GM23338 (cell line): Measurements from ENCODE around the gene ADAMTS14.

Source experiments
- CREB1 ChIP-seq: fragments of 250-450 bp; sonication (Bioruptor Pico); IDR thresholded peaks from 2 replicates; pipeline ENCODE4 v1.5.0; 2020; ENCODE audit warnings: low read depth, mild to moderate bottlenecking, moderate library complexity
- EZH2 ChIP-seq: fragments of 200-600 bp; sonication (generic); IDR thresholded peaks from one replicate; pipeline ENCODE4 v1.8.0; 2017; ENCODE audit warnings: antibody characterized with exemption, mild to moderate bottlenecking, low read depth; ENCODE audit not compliant: unreplicated experiment
- EZH2phosphoT487 ChIP-seq: fragments of 200-600 bp; sonication (generic); IDR thresholded peaks from one replicate; pipeline ENCODE4 v1.8.1; 2018; ENCODE audit warnings: antibody characterized with exemption; ENCODE audit not compliant: unreplicated experiment
- JUNB ChIP-seq: IDR thresholded peaks from one replicate; pipeline ENCODE4 v1.6.1; 2016; ENCODE audit warnings: antibody characterized with exemption; ENCODE audit not compliant: unreplicated experiment
- NANOG ChIP-seq: IDR thresholded peaks from 2 replicates; pipeline ENCODE4 v1.6.1; 2016; ENCODE audit warnings: antibody characterized with exemption, borderline replicate concordance
- POLR2AphosphoS5 ChIP-seq: IDR thresholded peaks from 2 replicates; pipeline ENCODE4 v1.6.1; 2016; ENCODE audit warnings: antibody characterized with exemption, low read depth
- STAT1 ChIP-seq: IDR thresholded peaks from one replicate; pipeline ENCODE4 v1.6.1; 2016; ENCODE audit warnings: antibody characterized with exemption; ENCODE audit not compliant: unreplicated experiment
- ZNF114 ChIP-seq: fragments of 250-450 bp; sonication (Bioruptor Pico); IDR thresholded peaks from 2 replicates; pipeline ENCODE4 v1.5.0; 2020; ENCODE audit warnings: mild to moderate bottlenecking, moderate library complexity
- ZNF331 ChIP-seq: fragments of 250-450 bp; sonication (Bioruptor Pico); IDR thresholded peaks from 2 replicates; pipeline ENCODE4 v1.5.0; 2020; ENCODE audit warnings: low read depth, mild to moderate bottlenecking, moderate library complexity
- TF ChIP-seq, protein P1 (sequence below), 2 experiments: fragments of 200-600 bp in 1 of 2; sonication (generic) in 1 of 2; conservative IDR thresholded peaks; 2 replicates each; pipeline versions ENCODE4 v1.5.1 to v1.6.1; 2016 to 2017; ENCODE audit warnings: antibody characterized with exemption in 2 of 2, low read depth in 2 of 2, mild to moderate bottlenecking in 2 of 2, moderate library complexity in 1 of 2
- TF ChIP-seq, protein P2 (sequence below): IDR thresholded peaks from one replicate; pipeline ENCODE4 v1.6.1; 2018; ENCODE audit warnings: antibody characterized with exemption; ENCODE audit not compliant: unreplicated experiment
- TF ChIP-seq, protein P3 (sequence below): IDR thresholded peaks from 2 replicates; pipeline ENCODE4 v1.6.1; 2016; ENCODE audit warnings: antibody characterized with exemption

DNA sequence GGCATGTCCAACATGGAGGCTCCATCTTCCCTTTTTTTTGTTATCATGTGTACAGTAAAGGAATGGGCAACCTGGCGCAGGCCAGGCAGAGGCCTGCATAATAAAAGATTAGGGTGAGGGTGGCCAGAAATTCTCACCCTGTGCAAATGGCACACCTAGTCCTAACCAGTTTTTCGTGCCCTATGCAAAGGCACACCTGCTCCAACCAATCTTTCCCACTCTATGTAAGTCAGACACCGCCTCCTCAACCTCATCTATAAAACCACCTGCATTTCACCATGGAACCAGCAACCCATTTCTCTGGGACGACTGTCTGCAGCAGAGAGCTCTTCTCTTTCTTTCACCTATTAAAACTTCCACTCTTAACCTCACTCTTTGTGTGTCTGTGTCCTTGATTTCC is 96.8 kb downstream of the ADAMTS14 start:
- TF ChIP-seq, protein P1, sequence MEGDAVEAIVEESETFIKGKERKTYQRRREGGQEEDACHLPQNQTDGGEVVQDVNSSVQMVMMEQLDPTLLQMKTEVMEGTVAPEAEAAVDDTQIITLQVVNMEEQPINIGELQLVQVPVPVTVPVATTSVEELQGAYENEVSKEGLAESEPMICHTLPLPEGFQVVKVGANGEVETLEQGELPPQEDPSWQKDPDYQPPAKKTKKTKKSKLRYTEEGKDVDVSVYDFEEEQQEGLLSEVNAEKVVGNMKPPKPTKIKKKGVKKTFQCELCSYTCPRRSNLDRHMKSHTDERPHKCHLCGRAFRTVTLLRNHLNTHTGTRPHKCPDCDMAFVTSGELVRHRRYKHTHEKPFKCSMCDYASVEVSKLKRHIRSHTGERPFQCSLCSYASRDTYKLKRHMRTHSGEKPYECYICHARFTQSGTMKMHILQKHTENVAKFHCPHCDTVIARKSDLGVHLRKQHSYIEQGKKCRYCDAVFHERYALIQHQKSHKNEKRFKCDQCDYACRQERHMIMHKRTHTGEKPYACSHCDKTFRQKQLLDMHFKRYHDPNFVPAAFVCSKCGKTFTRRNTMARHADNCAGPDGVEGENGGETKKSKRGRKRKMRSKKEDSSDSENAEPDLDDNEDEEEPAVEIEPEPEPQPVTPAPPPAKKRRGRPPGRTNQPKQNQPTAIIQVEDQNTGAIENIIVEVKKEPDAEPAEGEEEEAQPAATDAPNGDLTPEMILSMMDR (conservative IDR thresholded peaks at IDR 0.05; ENCODE audit: low read depth in 2 of 2): no peak
- TF ChIP-seq CREB1 (CRISPR knock-in tag) (no peak), ZNF114 (no peak), EZH2 (no peak), POLR2AphosphoS5 (no peak), EZH2phosphoT487 (no peak), JUNB (no peak), STAT1 (no peak), ZNF331 (no peak), NANOG (no peak)
- TF ChIP-seq, protein P2, sequence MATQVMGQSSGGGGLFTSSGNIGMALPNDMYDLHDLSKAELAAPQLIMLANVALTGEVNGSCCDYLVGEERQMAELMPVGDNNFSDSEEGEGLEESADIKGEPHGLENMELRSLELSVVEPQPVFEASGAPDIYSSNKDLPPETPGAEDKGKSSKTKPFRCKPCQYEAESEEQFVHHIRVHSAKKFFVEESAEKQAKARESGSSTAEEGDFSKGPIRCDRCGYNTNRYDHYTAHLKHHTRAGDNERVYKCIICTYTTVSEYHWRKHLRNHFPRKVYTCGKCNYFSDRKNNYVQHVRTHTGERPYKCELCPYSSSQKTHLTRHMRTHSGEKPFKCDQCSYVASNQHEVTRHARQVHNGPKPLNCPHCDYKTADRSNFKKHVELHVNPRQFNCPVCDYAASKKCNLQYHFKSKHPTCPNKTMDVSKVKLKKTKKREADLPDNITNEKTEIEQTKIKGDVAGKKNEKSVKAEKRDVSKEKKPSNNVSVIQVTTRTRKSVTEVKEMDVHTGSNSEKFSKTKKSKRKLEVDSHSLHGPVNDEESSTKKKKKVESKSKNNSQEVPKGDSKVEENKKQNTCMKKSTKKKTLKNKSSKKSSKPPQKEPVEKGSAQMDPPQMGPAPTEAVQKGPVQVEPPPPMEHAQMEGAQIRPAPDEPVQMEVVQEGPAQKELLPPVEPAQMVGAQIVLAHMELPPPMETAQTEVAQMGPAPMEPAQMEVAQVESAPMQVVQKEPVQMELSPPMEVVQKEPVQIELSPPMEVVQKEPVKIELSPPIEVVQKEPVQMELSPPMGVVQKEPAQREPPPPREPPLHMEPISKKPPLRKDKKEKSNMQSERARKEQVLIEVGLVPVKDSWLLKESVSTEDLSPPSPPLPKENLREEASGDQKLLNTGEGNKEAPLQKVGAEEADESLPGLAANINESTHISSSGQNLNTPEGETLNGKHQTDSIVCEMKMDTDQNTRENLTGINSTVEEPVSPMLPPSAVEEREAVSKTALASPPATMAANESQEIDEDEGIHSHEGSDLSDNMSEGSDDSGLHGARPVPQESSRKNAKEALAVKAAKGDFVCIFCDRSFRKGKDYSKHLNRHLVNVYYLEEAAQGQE: no peak
- TF ChIP-seq, protein P3, sequence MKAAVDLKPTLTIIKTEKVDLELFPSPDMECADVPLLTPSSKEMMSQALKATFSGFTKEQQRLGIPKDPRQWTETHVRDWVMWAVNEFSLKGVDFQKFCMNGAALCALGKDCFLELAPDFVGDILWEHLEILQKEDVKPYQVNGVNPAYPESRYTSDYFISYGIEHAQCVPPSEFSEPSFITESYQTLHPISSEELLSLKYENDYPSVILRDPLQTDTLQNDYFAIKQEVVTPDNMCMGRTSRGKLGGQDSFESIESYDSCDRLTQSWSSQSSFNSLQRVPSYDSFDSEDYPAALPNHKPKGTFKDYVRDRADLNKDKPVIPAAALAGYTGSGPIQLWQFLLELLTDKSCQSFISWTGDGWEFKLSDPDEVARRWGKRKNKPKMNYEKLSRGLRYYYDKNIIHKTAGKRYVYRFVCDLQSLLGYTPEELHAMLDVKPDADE: no peak
